Measurements from ENCODE around the gene EMC8.

DNA sequence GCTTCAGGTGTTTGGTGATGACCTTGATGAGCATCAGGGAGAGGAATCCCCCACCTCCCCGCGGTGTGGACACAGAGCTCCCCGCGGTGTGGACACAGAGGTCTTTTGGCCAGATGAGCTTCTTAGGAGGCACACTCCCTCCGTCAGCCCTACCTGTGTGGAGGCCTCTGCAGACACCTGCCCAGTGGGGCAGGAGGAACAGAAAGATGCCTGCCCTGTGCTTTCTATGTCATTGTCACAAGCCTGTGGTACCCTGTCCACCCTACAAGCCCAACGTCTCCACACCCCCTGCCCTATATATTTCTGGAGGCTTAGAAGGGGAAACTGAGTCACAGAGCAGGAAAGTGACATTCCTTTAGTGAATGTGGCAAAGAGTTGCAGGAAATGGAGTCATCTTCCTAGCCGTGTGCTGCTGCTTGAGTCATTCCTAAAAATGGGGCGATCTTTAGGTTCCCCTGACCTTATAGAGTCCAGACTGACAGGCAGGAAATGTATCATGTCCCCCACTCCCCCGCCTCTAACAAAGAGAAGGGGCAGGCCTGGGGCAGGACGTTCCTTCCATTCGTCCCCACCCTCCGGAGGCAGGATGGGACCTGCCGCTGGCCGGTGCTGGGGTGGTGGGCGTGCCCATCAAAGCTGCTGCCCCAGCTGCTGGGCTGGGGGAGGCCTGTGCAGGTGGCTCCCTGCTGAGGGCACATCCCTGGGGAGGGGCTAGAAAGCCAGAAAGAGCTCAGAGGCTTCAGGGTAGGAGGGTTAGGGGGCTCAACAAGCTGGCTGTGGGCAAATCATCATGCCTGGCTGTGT is 47.4 kb downstream of the EMC8 start:
- TF ChIP-seq, protein P1, sequence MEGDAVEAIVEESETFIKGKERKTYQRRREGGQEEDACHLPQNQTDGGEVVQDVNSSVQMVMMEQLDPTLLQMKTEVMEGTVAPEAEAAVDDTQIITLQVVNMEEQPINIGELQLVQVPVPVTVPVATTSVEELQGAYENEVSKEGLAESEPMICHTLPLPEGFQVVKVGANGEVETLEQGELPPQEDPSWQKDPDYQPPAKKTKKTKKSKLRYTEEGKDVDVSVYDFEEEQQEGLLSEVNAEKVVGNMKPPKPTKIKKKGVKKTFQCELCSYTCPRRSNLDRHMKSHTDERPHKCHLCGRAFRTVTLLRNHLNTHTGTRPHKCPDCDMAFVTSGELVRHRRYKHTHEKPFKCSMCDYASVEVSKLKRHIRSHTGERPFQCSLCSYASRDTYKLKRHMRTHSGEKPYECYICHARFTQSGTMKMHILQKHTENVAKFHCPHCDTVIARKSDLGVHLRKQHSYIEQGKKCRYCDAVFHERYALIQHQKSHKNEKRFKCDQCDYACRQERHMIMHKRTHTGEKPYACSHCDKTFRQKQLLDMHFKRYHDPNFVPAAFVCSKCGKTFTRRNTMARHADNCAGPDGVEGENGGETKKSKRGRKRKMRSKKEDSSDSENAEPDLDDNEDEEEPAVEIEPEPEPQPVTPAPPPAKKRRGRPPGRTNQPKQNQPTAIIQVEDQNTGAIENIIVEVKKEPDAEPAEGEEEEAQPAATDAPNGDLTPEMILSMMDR (IDR thresholded peaks at IDR 0.05) = no peak
- TF ChIP-seq EP300 (IDR thresholded peaks at IDR 0.05) (no peak), POLR2A (IDR thresholded peaks at IDR 0.05) (no peak), POLR2AphosphoS5 (IDR thresholded peaks at IDR 0.05) (no peak)

All from gastroesophageal sphincter (tissue), 3 donors.